ENCODE results near the gene DMPK.
"Not testable (repeated sequence)": the region's sequence is repeated elsewhere in the genome, so short reads cannot be mapped to it uniquely, and the experiment has no call there.

Gene DMPK

GRCh38 chr19:45733160-45733810 lies 49.0 kb downstream of the DMPK start, which contains the start of gene MEIOSIN:
MEIOSIN (plus strand) TSS chr19:45733439; CDS start chr19:45735377, 1,938 bp downstream.
- DNase-seq: no peak

GRCh38 chr19:45730368-45731288 lies 51.7 kb downstream of the DMPK start, which contains the start of gene FBXO46:
FBXO46 (minus strand) TSS chr19:45730896; CDS start chr19:45713495, 17,401 bp downstream.
- DNase-seq: peak; percentile 95

GRCh38 chr19:45729800-45730290 lies 52.4 kb downstream of the DMPK start:
- no peak for DNase-seq

GRCh38 chr19:45728683-45729082 lies 53.6 kb downstream of the DMPK start:
- DNase-seq: not testable (repeated sequence)

- DNase-seq: not testable (repeated sequence)
Measured at GRCh38 chr19:45720065-45720464, 62.2 kb downstream of the DMPK start.

Data from CD4-positive, alpha-beta T cell treated with Interleukin-12 subunit alpha and Interleukin-12 subunit beta, for 1 hour (primary cell).